HAP-1 (cell line): ENCODE data around the gene MYBPC2.
A peak's percentile ranks its signal among the peaks of the same experiment; 100 is the strongest.

Experiments used
- DNase-seq, 2 experiments: peaks; one replicate each; pipeline ENCODE4 v3.0.0-alpha.2; 2016 to 2020; ENCODE audit warnings: low spot score in 2 of 2
- H3K27me3 ChIP-seq: fragments of 250-450 bp; sonication (Bioruptor Pico); 2 replicates; pipeline ENCODE4 v1.5.1; 2020; ENCODE audit warnings: low read depth, mild to moderate bottlenecking, moderate library complexity
- H3K36me3 ChIP-seq: fragments of 250-450 bp; sonication (Bioruptor Pico); replicated peaks from 2 replicates; pipeline ENCODE4 v1.5.1; 2020; ENCODE audit warnings: mild to moderate bottlenecking
- H3K4me1 ChIP-seq: fragments of 250-450 bp; sonication (Bioruptor Pico); 2 replicates; pipeline ENCODE4 v1.5.1; 2020; ENCODE audit warnings: mild to moderate bottlenecking
- H3K4me3 ChIP-seq: fragments of 250-450 bp; sonication (Bioruptor Pico); 2 replicates; pipeline ENCODE4 v1.5.1; 2020; ENCODE audit warnings: mild to moderate bottlenecking, moderate library complexity
- H3K9me3 ChIP-seq: fragments of 250-450 bp; sonication (Bioruptor Pico); 2 replicates; pipeline ENCODE4 v1.5.1; 2020; ENCODE audit warnings: mild to moderate bottlenecking, moderate library complexity
- in situ Hi-C: fragments of 300-500 bp; cut with MboI; formaldehyde crosslinking; loops from 3 replicates; pipeline ENCODE4 v1.14.3; 2020; ENCODE audit warnings: low sequenced_read_pairs, inconsistent platforms, mixed read lengths

MYBPC2 gene

GRCh38 chr19:50398675-50399367, 33.9 kb upstream of the MYBPC2 start:
- peaks cover 29% of the 10 kb centered on the region for H3K36me3 ChIP-seq

GRCh38 chr19:50399368-50399745, 33.3 kb upstream of the MYBPC2 start:
- H3K9me3 ChIP-seq, result no peaks in the 10 kb centered on the region
- DNase-seq, result no peak
- no peak overlapping the region for H3K4me3 ChIP-seq
- no peaks in the 10 kb centered on the region for H3K27me3 ChIP-seq
- H3K36me3 ChIP-seq, result peaks cover 29% of the 10 kb centered on the region
- in situ Hi-C loops, result no loop called here
- no peaks in the 10 kb centered on the region for H3K4me1 ChIP-seq

More at GRCh38 chr19:50398675-50399367, 33.9 kb upstream of the MYBPC2 start:
- no peaks in the 10 kb centered on the region for H3K27me3 ChIP-seq
- H3K9me3 ChIP-seq, result no peaks in the 10 kb centered on the region
- in situ Hi-C loops, result no loop called here
- no peaks in the 10 kb centered on the region for H3K4me1 ChIP-seq
- DNase-seq, result no peak
- no peak overlapping the region for H3K4me3 ChIP-seq

- DNase-seq, result no peak
- peaks cover 47% of the 10 kb centered on the region for H3K36me3 ChIP-seq
- H3K27me3 ChIP-seq, result no peaks in the 10 kb centered on the region
- H3K4me1 ChIP-seq, result no peaks in the 10 kb centered on the region
- H3K9me3 ChIP-seq, result no peaks in the 10 kb centered on the region
- in situ Hi-C loops, result no loop called here
- H3K4me3 ChIP-seq, result no peak overlapping the region
Observed at GRCh38 chr19:50401605-50402450, 30.9 kb upstream of the MYBPC2 start.

- DNase-seq, result no peak
- H3K9me3 ChIP-seq, result no peaks in the 10 kb centered on the region
- H3K36me3 ChIP-seq, result peaks cover 47% of the 10 kb centered on the region
- H3K4me1 ChIP-seq, result no peaks in the 10 kb centered on the region
- H3K4me3 ChIP-seq, result no peak overlapping the region
- H3K27me3 ChIP-seq, result no peaks in the 10 kb centered on the region
- in situ Hi-C loops, result no loop called here
Observed at GRCh38 chr19:50402544-50403301, 30.0 kb upstream of the MYBPC2 start.

- in situ Hi-C loops, result no loop called here
- Histone ChIP-seq H3K4me3 (no peak overlapping the region), H3K4me1 (no peaks in the 10 kb centered on the region), H3K36me3 (peaks cover 55% of the 10 kb centered on the region), H3K27me3 (no peaks in the 10 kb centered on the region), H3K9me3 (no peaks in the 10 kb centered on the region)
- DNase-seq, result no peak
Observed at GRCh38 chr19:50406156-50406820, 26.4 kb upstream of the MYBPC2 start.

- peaks cover 55% of the 10 kb centered on the region for H3K36me3 ChIP-seq
- no peaks in the 10 kb centered on the region for H3K27me3 ChIP-seq
- in situ Hi-C loops, result no loop called here
- no peaks in the 10 kb centered on the region for H3K9me3 ChIP-seq
- no peak for DNase-seq
- no peaks in the 10 kb centered on the region for H3K4me1 ChIP-seq
- no peak overlapping the region for H3K4me3 ChIP-seq
Observed at GRCh38 chr19:50406829-50407228, 25.9 kb upstream of the MYBPC2 start.

- Histone ChIP-seq H3K4me3 (no peak overlapping the region), H3K9me3 (no peaks in the 10 kb centered on the region), H3K27me3 (no peaks in the 10 kb centered on the region), H3K36me3 (peaks cover 52% of the 10 kb centered on the region), H3K4me1 (no peaks in the 10 kb centered on the region)
- no peak for DNase-seq
- in situ Hi-C loops, result no loop called here
Observed at GRCh38 chr19:50409347-50409746, 23.3 kb upstream of the MYBPC2 start.

- Histone ChIP-seq H3K4me1 (no peaks in the 10 kb centered on the region), H3K9me3 (no peaks in the 10 kb centered on the region), H3K27me3 (no peaks in the 10 kb centered on the region), H3K36me3 (peaks cover 55% of the 10 kb centered on the region), H3K4me3 (no peak overlapping the region)
- DNase-seq, result no peak
- in situ Hi-C loops, result no loop called here
Observed at GRCh38 chr19:50410109-50410508, 22.6 kb upstream of the MYBPC2 start.

GRCh38 chr19:50412419-50412818, 20.3 kb upstream of the MYBPC2 start:
- peaks cover 43% of the 10 kb centered on the region for H3K36me3 ChIP-seq
- in situ Hi-C loops, result no loop called here
- no peaks in the 10 kb centered on the region for H3K4me1 ChIP-seq
- no peak for DNase-seq
- no peaks in the 10 kb centered on the region for H3K27me3 ChIP-seq
- no peak overlapping the region for H3K4me3 ChIP-seq
- H3K9me3 ChIP-seq, result no peaks in the 10 kb centered on the region

GRCh38 chr19:50413096-50413495, 19.6 kb upstream of the MYBPC2 start:
- Histone ChIP-seq H3K9me3 (no peaks in the 10 kb centered on the region), H3K27me3 (no peaks in the 10 kb centered on the region), H3K4me1 (no peaks in the 10 kb centered on the region), H3K4me3 (no peak overlapping the region), H3K36me3 (peaks cover 43% of the 10 kb centered on the region)
- no peak for DNase-seq
- in situ Hi-C loops, result no loop called here

- Histone ChIP-seq H3K4me3 (no peak overlapping the region), H3K9me3 (no peaks in the 10 kb centered on the region), H3K36me3 (peaks cover 43% of the 10 kb centered on the region), H3K27me3 (no peaks in the 10 kb centered on the region), H3K4me1 (no peaks in the 10 kb centered on the region)
- DNase-seq, result no peak
- in situ Hi-C loops, result no loop called here
Observed at GRCh38 chr19:50413531-50413930, 19.2 kb upstream of the MYBPC2 start.

GRCh38 chr19:50414864-50415660, 17.6 kb upstream of the MYBPC2 start:
- Histone ChIP-seq H3K36me3 (peaks cover 29% of the 10 kb centered on the region), H3K4me3 (no peak overlapping the region)
- peak; percentile 15 to 85 for DNase-seq

GRCh38 chr19:50415661-50416033, 17.0 kb upstream of the MYBPC2 start:
- in situ Hi-C loops, result no loop called here
- H3K9me3 ChIP-seq, result no peaks in the 10 kb centered on the region
- no peak for DNase-seq
- no peaks in the 10 kb centered on the region for H3K27me3 ChIP-seq
- no peak overlapping the region for H3K4me3 ChIP-seq
- H3K36me3 ChIP-seq, result peaks cover 24% of the 10 kb centered on the region
- H3K4me1 ChIP-seq, result no peaks in the 10 kb centered on the region

More at GRCh38 chr19:50414864-50415660, 17.6 kb upstream of the MYBPC2 start:
- H3K9me3 ChIP-seq, result no peaks in the 10 kb centered on the region
- in situ Hi-C loops, result no loop called here
- no peaks in the 10 kb centered on the region for H3K4me1 ChIP-seq
- H3K27me3 ChIP-seq, result no peaks in the 10 kb centered on the region
